H9 (cell line): Measurements from ENCODE around the gene CDR2L. TPM values are rescaled to one million over a fixed set of nuclear protein-coding genes. Genes with fewer than 3 reads are reported as not detected.

Source experiments
- DNase-seq: peaks from one replicate; pipeline ENCODE4 v3.0.0-alpha.2; 2017
- H2AFZ ChIP-seq: one replicate; pipeline ENCODE4 v1.6.1; 2013; ENCODE audit warnings: mild to moderate bottlenecking, low read length, control low read depth, moderate library complexity
- H2AK5ac ChIP-seq: 2 replicates; pipeline ENCODE4 v1.6.1; 2013; ENCODE audit warnings: low read length, control low read depth, mixed read lengths; ENCODE audit not compliant: insufficient read length
- H2BK120ac ChIP-seq: one replicate; pipeline ENCODE4 v1.6.1; 2013; ENCODE audit warnings: low read depth, mild to moderate bottlenecking, low read length, control low read depth, inconsistent platforms; ENCODE audit not compliant: poor library complexity, severe bottlenecking
- H2BK12ac ChIP-seq: 2 replicates; pipeline ENCODE4 v1.6.1; 2013; ENCODE audit warnings: low read length, control low read depth, mixed read lengths, low read depth; ENCODE audit not compliant: insufficient read length
- H2BK15ac ChIP-seq: 2 replicates; pipeline ENCODE4 v1.6.1; 2013; ENCODE audit warnings: low read depth, low read length, control low read depth
- H2BK20ac ChIP-seq: one replicate; pipeline ENCODE4 v1.6.1; 2013; ENCODE audit warnings: low read depth, mild to moderate bottlenecking, low read length, control low read depth, inconsistent platforms; ENCODE audit not compliant: poor library complexity, severe bottlenecking
- H2BK5ac ChIP-seq: 2 replicates; pipeline ENCODE4 v1.6.1; 2013; ENCODE audit warnings: low read length, control low read depth, mixed read lengths; ENCODE audit not compliant: insufficient read length
- H3K14ac ChIP-seq: 2 replicates; pipeline ENCODE4 v1.6.1; 2013; ENCODE audit warnings: low read length, control low read depth; ENCODE audit not compliant: insufficient read depth
- H3K18ac ChIP-seq: 2 replicates; pipeline ENCODE4 v1.6.1; 2013; ENCODE audit warnings: low read depth, mild to moderate bottlenecking, mixed read lengths, low read length, control low read depth; ENCODE audit not compliant: insufficient read length
- H3K23ac ChIP-seq: 2 replicates; pipeline ENCODE4 v1.6.1; 2013; ENCODE audit warnings: low read length, control low read depth, mixed read lengths, low read depth; ENCODE audit not compliant: insufficient read length
- H3K23me2 ChIP-seq: 2 replicates; pipeline ENCODE4 v1.6.1; 2013; ENCODE audit warnings: low read depth, mild to moderate bottlenecking, mixed read lengths, low read length, control low read depth; ENCODE audit not compliant: insufficient read length, poor library complexity, severe bottlenecking
- H3K27ac ChIP-seq: 2 replicates; pipeline ENCODE4 v1.5.1; 2013; ENCODE audit warnings: low read length, control low read depth, mixed read lengths, low read depth; ENCODE audit not compliant: insufficient read length
- H3K27me3 ChIP-seq: 2 replicates; pipeline ENCODE4 v1.6.1; 2013; ENCODE audit warnings: low read length, control low read depth, inconsistent platforms; ENCODE audit not compliant: insufficient read depth
- H3K4ac ChIP-seq: 2 replicates; pipeline ENCODE4 v1.6.1; 2013; ENCODE audit warnings: low read depth, mild to moderate bottlenecking, control low read depth, inconsistent platforms, low read length, moderate library complexity
- H3K4me1 ChIP-seq: 2 replicates; pipeline ENCODE4 v1.6.1; 2013; ENCODE audit warnings: low read length, control low read depth, inconsistent platforms; ENCODE audit not compliant: insufficient read depth
- H3K4me2 ChIP-seq: 2 replicates; pipeline ENCODE4 v1.6.1; 2013; ENCODE audit warnings: low read length, control low read depth, mixed read lengths; ENCODE audit not compliant: insufficient read length, insufficient read depth
- H3K56ac ChIP-seq: 2 replicates; pipeline ENCODE4 v1.6.1; 2013; ENCODE audit warnings: low read depth, mild to moderate bottlenecking, mixed read lengths, low read length, control low read depth; ENCODE audit not compliant: insufficient read length
- H3K79me1 ChIP-seq: 2 replicates; pipeline ENCODE4 v1.6.1; 2013; ENCODE audit warnings: low read depth, mild to moderate bottlenecking, moderate library complexity, low read length, control low read depth, inconsistent platforms; ENCODE audit not compliant: insufficient read depth, poor library complexity, severe bottlenecking
- H3K79me2 ChIP-seq: 2 replicates; pipeline ENCODE4 v1.6.1; 2013; ENCODE audit warnings: low read length, control low read depth, inconsistent platforms; ENCODE audit not compliant: insufficient read depth
- H3K9ac ChIP-seq: 2 replicates; pipeline ENCODE4 v1.6.1; 2013; ENCODE audit warnings: low read length, control low read depth, mixed read lengths; ENCODE audit not compliant: insufficient read length; ENCODE audit errors: extremely low read depth
- H3K9me3 ChIP-seq: one replicate; pipeline ENCODE4 v1.6.1; 2013; ENCODE audit warnings: low read depth, low read length, inconsistent platforms; ENCODE audit not compliant: control insufficient read depth
- H3T11ph ChIP-seq: one replicate; pipeline ENCODE4 v1.6.1; 2013; ENCODE audit warnings: mild to moderate bottlenecking, low read length, control low read depth, inconsistent platforms
- H4K20me1 ChIP-seq: one replicate; pipeline ENCODE4 v1.6.1; 2013; ENCODE audit not compliant: control insufficient read depth, insufficient read length, insufficient read depth
- H4K5ac ChIP-seq: 2 replicates; pipeline ENCODE4 v1.6.1; 2013; ENCODE audit warnings: low read depth, mild to moderate bottlenecking, mixed read lengths, low read length, control low read depth; ENCODE audit not compliant: insufficient read length
- H4K8ac ChIP-seq: replicated peaks from 2 replicates; pipeline ENCODE4 v1.6.1; 2013; ENCODE audit warnings: low read length, control low read depth, mixed read lengths, low read depth; ENCODE audit not compliant: insufficient read length
- H4K91ac ChIP-seq: 2 replicates; pipeline ENCODE4 v1.6.1; 2013; ENCODE audit warnings: low read depth, mild to moderate bottlenecking, moderate library complexity, mixed read lengths, low read length, control low read depth; ENCODE audit not compliant: insufficient read length
- H3K27ac Mint-ChIP-seq, 3 experiments: 2 replicates in 2 of 3; 3 replicates in 1 of 3; pipeline ENCODE4 v1.8.0; 2020 to 2021; ENCODE audit warnings: mixed read lengths in 3 of 3, mild to moderate bottlenecking in 1 of 3, moderate library complexity in 1 of 3
- H3K27me3 Mint-ChIP-seq: 2 replicates; pipeline ENCODE4 v1.8.0; 2021; ENCODE audit warnings: low read depth, mild to moderate bottlenecking, moderate library complexity, mixed read lengths
- H3K36me3 Mint-ChIP-seq, 3 experiments: 2 replicates in 2 of 3; 3 replicates in 1 of 3; pipeline ENCODE4 v1.8.0; 2020 to 2021; ENCODE audit warnings: low read depth in 3 of 3, mixed read lengths in 3 of 3; ENCODE audit not compliant: insufficient read depth in 1 of 3
- H3K4me1 Mint-ChIP-seq, 2 experiments: 2 replicates each; pipeline ENCODE4 v1.8.0; 2020; ENCODE audit warnings: mixed read lengths in 2 of 2
- H3K4me3 Mint-ChIP-seq, 2 experiments: 2 replicates in 1 of 2; 3 replicates in 1 of 2; pipeline ENCODE4 v1.8.0; 2020 to 2021; ENCODE audit warnings: mild to moderate bottlenecking in 2 of 2, mixed read lengths in 2 of 2, moderate library complexity in 1 of 2
- H3K9me3 Mint-ChIP-seq, 2 experiments: 2 replicates in 1 of 2; 3 replicates in 1 of 2; pipeline ENCODE4 v1.8.0; 2020; ENCODE audit warnings: mild to moderate bottlenecking in 2 of 2, mixed read lengths in 2 of 2, moderate library complexity in 1 of 2
- CTCF ChIP-seq: fragments of 200-600 bp; sonication (generic); conservative IDR thresholded peaks from 3 replicates; pipeline ENCODE4 v1.8.0; 2021; ENCODE audit warnings: antibody characterized with exemption, mild to moderate bottlenecking
- WGBS: extraction: QIAGEN DNeasy Blood & Tissue Kit; methylation state at CpG from one replicate; pipeline ENCODE4 v1.1.7; 2013; ENCODE audit warnings: missing lambda C conversion rate, low lambda C conversion rate, mixed read lengths; ENCODE audit not compliant: insufficient read length; ENCODE audit errors: extremely low coverage; 5-methylcytosine and 5-hydroxymethylcytosine counted together
- total RNA-seq: library from RNA; stranded (reverse); gene quantifications from 2 replicates; pipeline ENCODE4 v1.2.1, GENCODE V29; 2021

The CDR2L gene
- total RNA-seq, 1 experiment from 2014 or later: 23.3 TPM

- H3K79me1 ChIP-seq: no peaks in the 10 kb centered on the region
- peaks cover 0 to 11% (median 8%) of the 10 kb centered on the region in 3 experiments; a peak in 3 of 7 replicates for H3K36me3 Mint-ChIP-seq
- no peak overlapping the region for H3K9ac ChIP-seq
- peaks cover 3% of the 10 kb centered on the region in 2 experiments; a peak in 1 of 4 replicates for H3K4me1 Mint-ChIP-seq
- H4K8ac ChIP-seq: no peak overlapping the region
- H2AK5ac ChIP-seq: no peak overlapping the region
- no peak overlapping the region for H2BK120ac ChIP-seq
- no peak overlapping the region for H3K23ac ChIP-seq
- no peak overlapping the region for H4K91ac ChIP-seq
- no peak overlapping the region for H2BK5ac ChIP-seq
- H3K14ac ChIP-seq: no peak overlapping the region
- no peak overlapping the region for H3K56ac ChIP-seq
- H4K20me1 ChIP-seq: no peaks in the 10 kb centered on the region
- H3T11ph ChIP-seq: no peak overlapping the region
- no peak overlapping the region for H2AFZ ChIP-seq
- no peak overlapping the region for H3K27ac ChIP-seq
- H3K18ac ChIP-seq: no peak overlapping the region
- H2BK20ac ChIP-seq: no peak overlapping the region
- H3K4me2 ChIP-seq: no peak overlapping the region
- H2BK12ac ChIP-seq: no peak overlapping the region
- H3K79me2 ChIP-seq: peaks cover 1% of the 10 kb centered on the region; the same call in 1 of the 2 replicates
- no peak overlapping the region for H2BK15ac ChIP-seq
- H4K5ac ChIP-seq: no peak overlapping the region
- H3K4ac ChIP-seq: no peak overlapping the region
- H3K4me1 ChIP-seq: no peaks in the 10 kb centered on the region; the same call in 1 of the 2 replicates
- no peaks in the 10 kb centered on the region for H3K23me2 ChIP-seq
- no CpG with 5 or more reads among the region's 5 CpGs for WGBS
- no peak for TF ChIP-seq CTCF
- H3K27ac Mint-ChIP-seq: no peak overlapping the region; a peak in 1 of 7 replicates
- H3K27me3 Mint-ChIP-seq: no peaks in the 10 kb centered on the region
- H3K9me3 ChIP-seq: no peaks in the 10 kb centered on the region
- no peak overlapping the region for H3K4me3 Mint-ChIP-seq
- no peaks in the 10 kb centered on the region for H3K9me3 Mint-ChIP-seq
- no peaks in the 10 kb centered on the region for H3K27me3 ChIP-seq
- DNase-seq: no peak
Observed at GRCh38 chr17:74995847-74996246, 8.4 kb downstream of the CDR2L start.
